ENCODE data around the gene CDH4. TPM values are rescaled to one million over a fixed set of nuclear protein-coding genes. Genes with fewer than 3 reads are reported as not detected.

Gene CDH4
- total RNA-seq, 1 experiment from 2014 or later = 5.3 TPM

GRCh38 chr20:61908057-61909026 lies 656.3 kb downstream of the CDH4 start (continued):
- no peak for TF ChIP-seq USF1 (CRISPR knock-in tag; IDR thresholded peaks at IDR 0.05)
- TF ChIP-seq, protein P1, sequence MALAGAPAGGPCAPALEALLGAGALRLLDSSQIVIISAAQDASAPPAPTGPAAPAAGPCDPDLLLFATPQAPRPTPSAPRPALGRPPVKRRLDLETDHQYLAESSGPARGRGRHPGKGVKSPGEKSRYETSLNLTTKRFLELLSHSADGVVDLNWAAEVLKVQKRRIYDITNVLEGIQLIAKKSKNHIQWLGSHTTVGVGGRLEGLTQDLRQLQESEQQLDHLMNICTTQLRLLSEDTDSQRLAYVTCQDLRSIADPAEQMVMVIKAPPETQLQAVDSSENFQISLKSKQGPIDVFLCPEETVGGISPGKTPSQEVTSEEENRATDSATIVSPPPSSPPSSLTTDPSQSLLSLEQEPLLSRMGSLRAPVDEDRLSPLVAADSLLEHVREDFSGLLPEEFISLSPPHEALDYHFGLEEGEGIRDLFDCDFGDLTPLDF (CRISPR knock-in tag; IDR thresholded peaks at IDR 0.05) = no peak

- peaks cover 3% of the 10 kb centered on the region for H3K9me3 Mint-ChIP-seq
- no peak for TF ChIP-seq ZNF416 (CRISPR knock-in tag; IDR thresholded peaks at IDR 0.05)
- TF ChIP-seq, protein P2, sequence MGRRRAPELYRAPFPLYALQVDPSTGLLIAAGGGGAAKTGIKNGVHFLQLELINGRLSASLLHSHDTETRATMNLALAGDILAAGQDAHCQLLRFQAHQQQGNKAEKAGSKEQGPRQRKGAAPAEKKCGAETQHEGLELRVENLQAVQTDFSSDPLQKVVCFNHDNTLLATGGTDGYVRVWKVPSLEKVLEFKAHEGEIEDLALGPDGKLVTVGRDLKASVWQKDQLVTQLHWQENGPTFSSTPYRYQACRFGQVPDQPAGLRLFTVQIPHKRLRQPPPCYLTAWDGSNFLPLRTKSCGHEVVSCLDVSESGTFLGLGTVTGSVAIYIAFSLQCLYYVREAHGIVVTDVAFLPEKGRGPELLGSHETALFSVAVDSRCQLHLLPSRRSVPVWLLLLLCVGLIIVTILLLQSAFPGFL (CRISPR knock-in tag; IDR thresholded peaks at IDR 0.05; ENCODE audit: borderline replicate concordance) = no peak
- no peak for TF ChIP-seq GABPB1 (CRISPR knock-in tag; IDR thresholded peaks at IDR 0.05)
- TF ChIP-seq ZNF138 (CRISPR knock-in tag; conservative IDR thresholded peaks at IDR 0.05) = no peak
- no peak for TF ChIP-seq CBFB (CRISPR knock-in tag; IDR thresholded peaks at IDR 0.05; ENCODE audit: low read depth)
- no peak for TF ChIP-seq ZNF532 (CRISPR knock-in tag; IDR thresholded peaks at IDR 0.05; ENCODE audit: borderline replicate concordance)
- TF ChIP-seq TP53 (CRISPR knock-in tag; IDR thresholded peaks at IDR 0.05) = no peak
- TF ChIP-seq ZNF317 (CRISPR knock-in tag; IDR thresholded peaks at IDR 0.05; ENCODE audit: borderline replicate concordance, low read depth) = no peak
- no peak for TF ChIP-seq ZNF263 (CRISPR knock-in tag; IDR thresholded peaks at IDR 0.05; ENCODE audit: low read depth)
- TF ChIP-seq, protein P3, sequence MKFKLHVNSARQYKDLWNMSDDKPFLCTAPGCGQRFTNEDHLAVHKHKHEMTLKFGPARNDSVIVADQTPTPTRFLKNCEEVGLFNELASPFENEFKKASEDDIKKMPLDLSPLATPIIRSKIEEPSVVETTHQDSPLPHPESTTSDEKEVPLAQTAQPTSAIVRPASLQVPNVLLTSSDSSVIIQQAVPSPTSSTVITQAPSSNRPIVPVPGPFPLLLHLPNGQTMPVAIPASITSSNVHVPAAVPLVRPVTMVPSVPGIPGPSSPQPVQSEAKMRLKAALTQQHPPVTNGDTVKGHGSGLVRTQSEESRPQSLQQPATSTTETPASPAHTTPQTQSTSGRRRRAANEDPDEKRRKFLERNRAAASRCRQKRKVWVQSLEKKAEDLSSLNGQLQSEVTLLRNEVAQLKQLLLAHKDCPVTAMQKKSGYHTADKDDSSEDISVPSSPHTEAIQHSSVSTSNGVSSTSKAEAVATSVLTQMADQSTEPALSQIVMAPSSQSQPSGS (CRISPR knock-in tag; IDR thresholded peaks at IDR 0.05; ENCODE audit: borderline replicate concordance, low read depth) = no peak
- no peak for TF ChIP-seq NFE2L1 (CRISPR knock-in tag; IDR thresholded peaks at IDR 0.05)
- TF ChIP-seq, protein P4, sequence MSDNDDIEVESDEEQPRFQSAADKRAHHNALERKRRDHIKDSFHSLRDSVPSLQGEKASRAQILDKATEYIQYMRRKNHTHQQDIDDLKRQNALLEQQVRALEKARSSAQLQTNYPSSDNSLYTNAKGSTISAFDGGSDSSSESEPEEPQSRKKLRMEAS (CRISPR knock-in tag; IDR thresholded peaks at IDR 0.05) = no peak
- no peak for DNase-seq (ENCODE audit: low spot score)
Measured at GRCh38 chr20:61909028-61909427, 657.0 kb downstream of the CDH4 start.

More at GRCh38 chr20:61909028-61909427, 657.0 kb downstream of the CDH4 start:
- Mint-ChIP-seq H3K27ac (no peak overlapping the region), H3K36me3 (no peaks in the 10 kb centered on the region), H3K27me3 (ENCODE audit: low read depth) (peaks cover 6% of the 10 kb centered on the region), H3K4me1 (no peaks in the 10 kb centered on the region), H3K4me3 (no peak overlapping the region)
- POLR2A ChIA-PET = no interaction called here
- CTCF ChIA-PET = no interaction called here
- no peak for ATAC-seq
